Fibroblast of pulmonary artery (primary cell): ENCODE measurements around the gene NRG2.

Source experiments
- DNase-seq: peaks from one replicate; pipeline ENCODE4 v3.0.0-alpha.2; 2010; ENCODE audit warnings: low read depth
- H3K4me3 ChIP-seq: replicated peaks from 2 replicates; pipeline ENCODE4 v1.5.1; 2011; ENCODE audit warnings: low read depth, mild to moderate bottlenecking, control low read depth, low read length, moderate library complexity
- TF ChIP-seq, protein P1 (sequence below): IDR thresholded peaks from 2 replicates; pipeline ENCODE4 v1.5.1; 2011; ENCODE audit warnings: mild to moderate bottlenecking, control low read depth, low read length, inconsistent platforms; ENCODE audit errors: missing control alignments

Gene NRG2

GRCh38 chr5:140075371-140075770 is 32.3 kb upstream of the NRG2 start:
- DNase-seq: peak; percentile 31
- no peak overlapping the region for H3K4me3 ChIP-seq
- TF ChIP-seq, protein P1, sequence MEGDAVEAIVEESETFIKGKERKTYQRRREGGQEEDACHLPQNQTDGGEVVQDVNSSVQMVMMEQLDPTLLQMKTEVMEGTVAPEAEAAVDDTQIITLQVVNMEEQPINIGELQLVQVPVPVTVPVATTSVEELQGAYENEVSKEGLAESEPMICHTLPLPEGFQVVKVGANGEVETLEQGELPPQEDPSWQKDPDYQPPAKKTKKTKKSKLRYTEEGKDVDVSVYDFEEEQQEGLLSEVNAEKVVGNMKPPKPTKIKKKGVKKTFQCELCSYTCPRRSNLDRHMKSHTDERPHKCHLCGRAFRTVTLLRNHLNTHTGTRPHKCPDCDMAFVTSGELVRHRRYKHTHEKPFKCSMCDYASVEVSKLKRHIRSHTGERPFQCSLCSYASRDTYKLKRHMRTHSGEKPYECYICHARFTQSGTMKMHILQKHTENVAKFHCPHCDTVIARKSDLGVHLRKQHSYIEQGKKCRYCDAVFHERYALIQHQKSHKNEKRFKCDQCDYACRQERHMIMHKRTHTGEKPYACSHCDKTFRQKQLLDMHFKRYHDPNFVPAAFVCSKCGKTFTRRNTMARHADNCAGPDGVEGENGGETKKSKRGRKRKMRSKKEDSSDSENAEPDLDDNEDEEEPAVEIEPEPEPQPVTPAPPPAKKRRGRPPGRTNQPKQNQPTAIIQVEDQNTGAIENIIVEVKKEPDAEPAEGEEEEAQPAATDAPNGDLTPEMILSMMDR: peak; percentile 24

- TF ChIP-seq, protein P1: peak; percentile 42
- H3K4me3 ChIP-seq: no peak overlapping the region
- DNase-seq: peak; percentile 43
These were observed 30.2 kb upstream of the NRG2 start for GRCh38 chr5:140073296-140073695.

DNA sequence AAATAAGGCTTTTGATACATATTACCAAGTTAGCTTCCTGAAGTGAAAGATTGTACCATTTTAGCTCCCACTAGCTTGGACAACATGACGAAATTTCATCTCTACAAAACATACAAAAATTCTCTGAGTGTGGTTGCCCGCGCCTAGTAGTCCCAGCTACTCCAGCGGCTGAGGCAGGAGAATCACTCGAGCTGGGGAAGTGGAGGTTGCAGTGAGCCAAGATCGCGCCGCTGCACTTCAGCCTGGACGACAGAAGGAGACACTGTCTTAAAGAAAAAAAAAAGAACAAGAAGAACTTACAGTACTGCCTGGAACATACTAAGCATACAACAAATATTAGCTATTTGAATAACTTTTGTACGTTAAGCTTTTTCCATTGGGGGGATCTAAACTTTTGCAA is 29.7 kb upstream of the NRG2 start:
- no peak overlapping the region for H3K4me3 ChIP-seq
- DNase-seq: no peak
- TF ChIP-seq, protein P1: no peak

- TF ChIP-seq, protein P1: no peak
- DNase-seq: no peak
- no peak overlapping the region for H3K4me3 ChIP-seq
These were observed 17.7 kb upstream of the NRG2 start for GRCh38 chr5:140060816-140061215.

GRCh38 chr5:140058212-140058932 is 15.3 kb upstream of the NRG2 start:
- TF ChIP-seq, protein P1: no peak
- DNase-seq: no peak
- H3K4me3 ChIP-seq: no peak overlapping the region

DNA sequence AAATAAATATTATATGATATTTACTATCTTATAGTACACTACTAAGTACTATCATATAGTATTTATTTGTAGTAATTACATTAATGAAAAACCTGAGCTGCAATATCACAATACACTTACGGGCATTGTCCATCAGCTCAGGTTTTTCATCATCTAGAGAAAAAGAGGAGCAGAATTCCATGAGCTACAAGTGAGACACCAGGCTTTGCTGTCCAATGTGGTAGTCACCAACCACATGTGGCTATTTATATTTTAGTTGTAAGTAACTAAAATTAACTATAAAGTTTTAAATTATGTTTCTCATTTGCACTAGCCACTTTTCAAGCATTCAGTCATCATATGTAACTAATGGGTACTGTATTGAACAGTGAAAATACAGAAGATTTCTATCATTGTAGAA is 13.8 kb upstream of the NRG2 start:
- TF ChIP-seq, protein P1: no peak
- no peak for DNase-seq
- no peak overlapping the region for H3K4me3 ChIP-seq

DNA sequence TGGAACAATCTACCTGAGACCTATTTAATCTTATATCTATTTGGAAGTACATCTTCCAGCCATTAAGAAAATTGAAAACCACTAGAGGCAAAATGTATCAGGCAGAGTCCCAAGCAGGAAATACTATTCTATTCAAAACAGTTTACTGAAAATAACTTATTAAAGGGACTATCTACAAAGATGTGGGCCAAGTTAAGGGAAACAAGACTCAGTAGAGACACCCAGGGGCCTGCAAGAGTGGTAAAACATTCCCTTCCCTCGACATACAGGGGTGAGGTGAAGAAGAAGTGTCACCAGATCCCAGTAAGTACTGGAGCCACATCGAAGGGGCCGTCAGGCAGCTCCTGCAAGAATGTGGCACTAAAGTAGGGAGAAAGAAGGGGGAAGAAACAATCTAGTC is 12.1 kb upstream of the NRG2 start:
- DNase-seq: no peak
- TF ChIP-seq, protein P1: no peak
- H3K4me3 ChIP-seq: no peak overlapping the region
